Suprapubic skin (tissue), 4 donors: ENCODE data around the gene ZBTB42. TPM values are rescaled to one million over a fixed set of nuclear protein-coding genes. Genes with fewer than 3 reads are reported as not detected.

Experiments
- DNase-seq, 2 donors: peaks; one replicate each; pipeline ENCODE4 v3.0.0-alpha.2; 2019; ENCODE audit warnings: low spot score in 2 of 2
- H3K27ac ChIP-seq: fragments of 200-600 bp; sonication (generic); one replicate; pipeline ENCODE4 v1.5.1; 2019
- H3K27me3 ChIP-seq: fragments of 200-600 bp; sonication (generic); one replicate; pipeline ENCODE4 v1.5.1; 2019
- H3K36me3 ChIP-seq: fragments of 200-600 bp; sonication (generic); one replicate; pipeline ENCODE4 v1.5.1; 2019
- H3K4me1 ChIP-seq: fragments of 200-600 bp; sonication (generic); one replicate; pipeline ENCODE4 v1.5.1; 2019
- H3K4me3 ChIP-seq: fragments of 200-600 bp; sonication (generic); one replicate; pipeline ENCODE4 v1.5.1; 2019; ENCODE audit warnings: mild to moderate bottlenecking
- H3K9me3 ChIP-seq: fragments of 200-600 bp; sonication (generic); one replicate; pipeline ENCODE4 v1.5.1; 2019
- CTCF ChIP-seq, 2 donors: fragments of 200-600 bp in 1 of 2; fragments of 450-650 bp in 1 of 2; sonication (generic) in 1 of 2; IDR thresholded peaks; one replicate each; pipeline ENCODE4 v1.5.1; 2016 to 2019; ENCODE audit warnings: antibody characterized with exemption in 2 of 2, mild to moderate bottlenecking in 1 of 2, moderate library complexity in 1 of 2
- EP300 ChIP-seq: sonication (generic); formaldehyde crosslinking; IDR thresholded peaks from one replicate; pipeline ENCODE4 v1.6.1; 2017; ENCODE audit warnings: antibody characterized with exemption
- POLR2A ChIP-seq, 2 donors: fragments of 450-650 bp; IDR thresholded peaks; one replicate each; pipeline ENCODE4 v1.6.1; 2017; ENCODE audit warnings: antibody characterized with exemption in 2 of 2, mild to moderate bottlenecking in 2 of 2, moderate library complexity in 2 of 2
- POLR2AphosphoS5 ChIP-seq, 3 donors: sonication (generic); formaldehyde crosslinking; IDR thresholded peaks; one replicate each; pipeline ENCODE4 v1.6.1; 2017; ENCODE audit warnings: antibody characterized with exemption in 3 of 3
- WGBS: methylation state at CpG from one replicate; pipeline ENCODE4 v1.1.5; 2018; 5-methylcytosine and 5-hydroxymethylcytosine counted together
- total RNA-seq, 4 donors: library from RNA; depleted of rRNA; stranded (reverse); fragments of >200 nt; gene quantifications; one replicate each; pipeline ENCODE4 v1.1.0, GENCODE V29; 2016

Gene ZBTB42
- total RNA-seq, 4 donors from 2014 or later, result 3.7 to 9.8 (median 7.8) TPM

- H3K4me1 ChIP-seq, result peaks cover 71% of the 10 kb centered on the region
- H3K4me3 ChIP-seq, result no peak overlapping the region
- no peaks in the 10 kb centered on the region for H3K27me3 ChIP-seq
- H3K36me3 ChIP-seq, result no peaks in the 10 kb centered on the region
- no peak for DNase-seq
- no peak for TF ChIP-seq EP300
- no peak for TF ChIP-seq POLR2AphosphoS5 (IDR thresholded peaks at IDR 0.05)
- TF ChIP-seq CTCF (IDR thresholded peaks at IDR 0.05), result no peak
- TF ChIP-seq POLR2A (IDR thresholded peaks at IDR 0.05), result no peak
- H3K27ac ChIP-seq, result no peak overlapping the region
- no peaks in the 10 kb centered on the region for H3K9me3 ChIP-seq
- 46% methylated on average over 4 of the region's 18 CpGs for WGBS
Measured at GRCh38 chr14:104797115-104798044, 3.5 kb upstream of the ZBTB42 start.

DNA sequence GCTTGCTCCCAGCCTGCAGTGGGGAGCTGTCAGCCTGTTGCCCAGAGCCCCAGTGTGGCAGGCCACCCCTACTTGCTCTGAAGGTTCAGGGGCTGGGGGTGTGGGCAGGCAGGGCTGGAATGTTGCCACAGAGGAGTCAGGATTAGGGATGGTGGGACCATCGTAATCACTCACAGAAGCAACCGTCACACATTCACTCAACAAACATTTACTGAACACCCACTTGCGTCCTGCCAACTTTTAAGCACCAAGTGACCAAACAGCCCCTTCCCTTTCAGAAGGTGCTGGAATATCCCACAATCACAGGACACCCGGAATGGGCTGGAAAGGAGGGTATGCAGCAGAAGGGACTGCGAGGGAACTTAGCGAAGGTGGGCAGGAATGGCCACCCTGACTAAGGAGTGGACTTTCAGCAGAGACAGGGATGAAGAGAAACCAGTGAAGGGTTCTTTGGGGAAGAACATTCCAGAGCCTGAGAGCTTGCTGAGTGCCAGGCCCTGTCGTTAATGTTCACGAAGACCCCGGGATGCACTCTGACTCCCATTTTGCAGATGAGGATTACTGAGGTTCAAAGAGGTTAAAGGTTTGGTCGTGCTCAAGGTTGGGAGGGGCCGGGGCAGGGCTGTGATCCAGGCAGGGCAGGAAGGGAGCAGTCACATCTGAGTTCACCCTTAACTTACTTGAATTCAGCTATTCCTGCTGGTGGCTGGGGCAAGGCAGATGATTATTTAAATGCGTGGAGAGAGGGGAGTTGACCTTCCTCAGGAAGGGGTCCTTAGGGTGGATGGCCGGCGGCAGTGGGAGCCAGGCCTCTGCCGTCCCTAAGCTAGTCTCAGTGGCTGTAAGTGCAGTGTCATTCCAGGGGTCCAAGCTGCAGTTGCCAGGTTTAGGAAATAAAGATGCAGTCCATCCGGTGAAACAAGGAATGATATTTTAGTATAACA, 2.3 kb upstream of the ZBTB42 start:
- peak overlapping the region; percentile 91 for H3K27ac ChIP-seq
- no peak overlapping the region for H3K4me3 ChIP-seq
- H3K36me3 ChIP-seq, result no peaks in the 10 kb centered on the region
- H3K27me3 ChIP-seq, result no peaks in the 10 kb centered on the region
- no peaks in the 10 kb centered on the region for H3K9me3 ChIP-seq
- DNase-seq, result no peak
- TF ChIP-seq EP300 (no peak), CTCF (IDR thresholded peaks at IDR 0.05) (no peak), POLR2A (IDR thresholded peaks at IDR 0.05) (no peak), POLR2AphosphoS5 (IDR thresholded peaks at IDR 0.05) (no peak)
- 76% methylated on average over 14 of the region's 16 CpGs for WGBS
- H3K4me1 ChIP-seq, result peaks cover 62% of the 10 kb centered on the region

GRCh38 chr14:104799244-104800014, 1.5 kb upstream of the ZBTB42 start:
- Histone ChIP-seq H3K27ac (peak overlapping the region; percentile 91), H3K9me3 (no peaks in the 10 kb centered on the region), H3K4me3 (peak overlapping the region; percentile 81), H3K27me3 (no peaks in the 10 kb centered on the region), H3K4me1 (peaks cover 54% of the 10 kb centered on the region), H3K36me3 (no peaks in the 10 kb centered on the region)
- DNase-seq, result no peak
- WGBS, result 37% methylated on average over 21 of the region's 21 CpGs
- TF ChIP-seq POLR2A (IDR thresholded peaks at IDR 0.05) (no peak), CTCF (IDR thresholded peaks at IDR 0.05) (no peak), POLR2AphosphoS5 (IDR thresholded peaks at IDR 0.05) (no peak), EP300 (no peak)

DNA sequence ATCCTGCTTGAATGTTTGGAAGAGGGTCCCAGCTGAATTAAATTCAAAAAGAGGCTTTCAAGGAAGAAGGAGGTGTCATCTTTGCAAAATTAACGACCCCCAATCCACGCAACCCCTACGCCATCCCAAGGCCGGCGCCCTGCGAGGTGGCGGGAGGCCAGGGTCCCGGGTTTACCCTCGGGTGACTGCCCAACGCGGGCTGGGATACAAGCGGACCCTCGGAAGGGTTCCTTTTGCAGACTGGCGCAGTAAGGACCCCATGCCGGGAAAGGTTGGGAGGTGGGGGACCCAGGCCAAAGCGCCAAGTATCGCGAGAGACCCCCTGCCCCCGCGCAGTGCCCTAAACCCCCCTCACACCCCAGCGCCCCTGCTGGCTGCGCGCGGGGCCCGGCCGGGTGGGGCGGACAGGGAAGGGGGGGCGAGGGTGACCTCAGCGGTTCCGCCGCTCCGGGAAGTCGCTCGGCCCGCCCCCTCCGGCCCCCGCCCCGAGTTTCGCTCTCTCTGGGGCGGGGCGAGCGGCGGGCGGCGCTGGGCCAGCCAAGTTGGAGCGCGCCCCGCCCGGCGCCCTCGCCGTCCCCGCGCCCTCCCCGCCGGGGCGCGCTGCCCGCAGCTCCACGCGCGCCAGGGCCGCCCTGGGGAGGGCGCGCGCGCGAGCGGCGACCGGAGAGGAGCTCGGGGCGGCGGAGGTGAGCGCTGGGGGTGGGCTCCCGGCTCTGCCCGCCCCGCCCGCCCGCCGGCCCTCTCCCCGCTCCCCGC, 708 bp upstream of the ZBTB42 start:
- peak overlapping the region; percentile 91 for H3K27ac ChIP-seq
- H3K4me3 ChIP-seq, result peak overlapping the region; percentile 81
- no peak for TF ChIP-seq EP300
- TF ChIP-seq POLR2AphosphoS5 (IDR thresholded peaks at IDR 0.05), result no peak
- peak in 1 of 2 donors; percentile 62 for TF ChIP-seq CTCF (IDR thresholded peaks at IDR 0.05)
- peaks cover 49% of the 10 kb centered on the region for H3K4me1 ChIP-seq
- no peaks in the 10 kb centered on the region for H3K36me3 ChIP-seq
- 13% methylated on average over 7 of the region's 83 CpGs for WGBS
- H3K27me3 ChIP-seq, result no peaks in the 10 kb centered on the region
- H3K9me3 ChIP-seq, result no peaks in the 10 kb centered on the region
- DNase-seq, result peak; percentile 92 to 93
